Measurements from ENCODE around the gene LRMDA. TPM values are rescaled to one million over a fixed set of nuclear protein-coding genes. Genes with fewer than 3 reads are reported as not detected.

Gene LRMDA
- total RNA-seq, 1 experiment from 2014 or later = not detected

- ChIA-PET POLR2A (ENCODE audit: low non-redundant PET) (no interaction called here), CTCF (no interaction called here)
- BruUV-seq (replicated peaks) = no TSS peak
- Histone ChIP-seq H3K4me3 (ENCODE audit: low read depth, low read length, poor library complexity, severe bottlenecking) (no peak overlapping the region), H3K27me3 (replicated peaks; ENCODE audit: insufficient read depth, low read depth, low read length, poor library complexity) (peaks cover 43% of the 10 kb centered on the region), H3K27ac (ENCODE audit: low read depth, low read length, poor library complexity, severe bottlenecking) (no peak overlapping the region), H3K4me1 (ENCODE audit: insufficient read depth, low read length, poor library complexity, severe bottlenecking) (no peaks in the 10 kb centered on the region), H3K36me3 (ENCODE audit: insufficient read depth, low read length, poor library complexity, severe bottlenecking) (no peaks in the 10 kb centered on the region), H3K9me3 (ENCODE audit: low read depth, low read length, poor library complexity, severe bottlenecking) (no peaks in the 10 kb centered on the region)
- no peak for DNase-seq (ENCODE audit: low spot score)
- TF ChIP-seq EZH2 (IDR thresholded peaks at IDR 0.05; ENCODE audit: borderline replicate concordance, low read depth, low read length, poor library complexity, severe bottlenecking) (no peak), CTCF (conservative IDR thresholded peaks at IDR 0.05; ENCODE audit: low read depth, low read length) (no peak)
- intact Hi-C loops (cut with micrococcal nuclease; ENCODE audit: unreplicated experiment) = no loop called here
Observed at GRCh38 chr10:75663947-75664664, 232.7 kb downstream of the LRMDA start.

- intact Hi-C loops (cut with micrococcal nuclease; ENCODE audit: unreplicated experiment) = no loop called here
- H3K4me3 ChIP-seq (ENCODE audit: low read depth, low read length, poor library complexity, severe bottlenecking) = no peak overlapping the region
- CTCF ChIA-PET = no interaction called here
Observed at GRCh38 chr10:75664968-75665367, 233.5 kb downstream of the LRMDA start.

GRCh38 chr10:75665707-75666106, 234.3 kb downstream of the LRMDA start:
- Histone ChIP-seq H3K27me3 (replicated peaks; ENCODE audit: insufficient read depth, low read depth, low read length, poor library complexity) (peaks cover 27% of the 10 kb centered on the region), H3K36me3 (ENCODE audit: insufficient read depth, low read length, poor library complexity, severe bottlenecking) (no peaks in the 10 kb centered on the region), H3K4me1 (ENCODE audit: insufficient read depth, low read length, poor library complexity, severe bottlenecking) (no peaks in the 10 kb centered on the region), H3K4me3 (ENCODE audit: low read depth, low read length, poor library complexity, severe bottlenecking) (no peak overlapping the region), H3K9me3 (ENCODE audit: low read depth, low read length, poor library complexity, severe bottlenecking) (no peaks in the 10 kb centered on the region), H3K27ac (ENCODE audit: low read depth, low read length, poor library complexity, severe bottlenecking) (no peak overlapping the region)
- DNase-seq (ENCODE audit: low spot score) = no peak
- intact Hi-C loops (cut with micrococcal nuclease; ENCODE audit: unreplicated experiment) = no loop called here
- TF ChIP-seq EZH2 (IDR thresholded peaks at IDR 0.05; ENCODE audit: borderline replicate concordance, low read depth, low read length, poor library complexity, severe bottlenecking) (no peak), CTCF (conservative IDR thresholded peaks at IDR 0.05; ENCODE audit: low read depth, low read length) (no peak)
- ChIA-PET CTCF (no interaction called here), POLR2A (ENCODE audit: low non-redundant PET) (no interaction called here)
- BruUV-seq (replicated peaks) = no TSS peak

More at GRCh38 chr10:75664968-75665367, 233.5 kb downstream of the LRMDA start:
- TF ChIP-seq CTCF (conservative IDR thresholded peaks at IDR 0.05; ENCODE audit: low read depth, low read length) (no peak), EZH2 (IDR thresholded peaks at IDR 0.05; ENCODE audit: borderline replicate concordance, low read depth, low read length, poor library complexity, severe bottlenecking) (no peak)
- POLR2A ChIA-PET (ENCODE audit: low non-redundant PET) = no interaction called here
- Histone ChIP-seq H3K27ac (ENCODE audit: low read depth, low read length, poor library complexity, severe bottlenecking) (no peak overlapping the region), H3K27me3 (replicated peaks; ENCODE audit: insufficient read depth, low read depth, low read length, poor library complexity) (peaks cover 34% of the 10 kb centered on the region), H3K9me3 (ENCODE audit: low read depth, low read length, poor library complexity, severe bottlenecking) (no peaks in the 10 kb centered on the region), H3K4me1 (ENCODE audit: insufficient read depth, low read length, poor library complexity, severe bottlenecking) (no peaks in the 10 kb centered on the region), H3K36me3 (ENCODE audit: insufficient read depth, low read length, poor library complexity, severe bottlenecking) (no peaks in the 10 kb centered on the region)
- no TSS peak for BruUV-seq (replicated peaks)
- no peak for DNase-seq (ENCODE audit: low spot score)
